Liver (tissue), 9 donors: ENCODE results near the gene GLI3. TPM values are rescaled to one million over a fixed set of nuclear protein-coding genes. Genes with fewer than 3 reads are reported as not detected.

Experiments
- DNase-seq: peaks from one replicate; pipeline ENCODE4 v3.0.0-alpha.2; 2017; ENCODE audit warnings: low spot score
- H3K27ac ChIP-seq, 2 donors: one replicate each; pipeline ENCODE4 v1.7.0; 2013; ENCODE audit warnings: inconsistent platforms in 2 of 2, low read length in 2 of 2, control low read depth in 1 of 2, low read depth in 1 of 2, mild to moderate bottlenecking in 1 of 2
- H3K27me3 ChIP-seq, 4 donors: one replicate each; pipeline versions ENCODE4 v1.6.1 to v1.7.0; 2013; ENCODE audit warnings: low read length in 3 of 4, inconsistent platforms in 1 of 4, mild to moderate bottlenecking in 1 of 4, moderate library complexity in 1 of 4; ENCODE audit not compliant: control insufficient read depth in 4 of 4, insufficient read depth in 4 of 4
- H3K36me3 ChIP-seq, 4 donors: one replicate each; pipeline versions ENCODE4 v1.6.1 to v1.7.0; 2013; ENCODE audit warnings: low read length in 3 of 4, mild to moderate bottlenecking in 3 of 4, low read depth in 1 of 4, moderate library complexity in 1 of 4; ENCODE audit not compliant: control insufficient read depth in 4 of 4, insufficient read depth in 3 of 4
- H3K4me1 ChIP-seq, 4 donors: one replicate each; pipeline versions ENCODE4 v1.6.1 to v1.7.0; 2013; ENCODE audit warnings: low read length in 3 of 4, mild to moderate bottlenecking in 3 of 4, moderate library complexity in 1 of 4; ENCODE audit not compliant: control insufficient read depth in 4 of 4, insufficient read depth in 4 of 4
- H3K4me3 ChIP-seq, 3 donors: one replicate each; pipeline versions ENCODE4 v1.6.1 to v1.7.0; 2013; ENCODE audit warnings: low read length in 3 of 3, control low read depth in 1 of 3, low read depth in 1 of 3, mild to moderate bottlenecking in 1 of 3
- H3K9ac ChIP-seq, 2 donors: one replicate each; pipeline ENCODE4 v1.7.0; 2013; ENCODE audit warnings: low read length in 2 of 2, mild to moderate bottlenecking in 2 of 2, moderate library complexity in 2 of 2, control low read depth in 1 of 2, low read depth in 1 of 2
- H3K9me3 ChIP-seq, 4 donors: one replicate each; pipeline versions ENCODE4 v1.6.1 to v1.7.0; 2013; ENCODE audit warnings: low read length in 3 of 4; ENCODE audit not compliant: control insufficient read depth in 4 of 4
- CTCF ChIP-seq: fragments of 150-350 bp; IDR thresholded peaks from 2 replicates; pipeline ENCODE4 v1.5.1; 2017; ENCODE audit warnings: improper control_type of control experiment, low read depth, low read length; ENCODE audit not compliant: missing input control
- EGR1 ChIP-seq, 2 donors: IDR thresholded peaks; 2 replicates each; pipeline ENCODE4 v1.6.1; 2016 to 2018; ENCODE audit warnings: antibody characterized with exemption in 2 of 2, low read depth in 2 of 2
- FOXA1 ChIP-seq: IDR thresholded peaks from 2 replicates; pipeline ENCODE4 v1.6.1; 2016; ENCODE audit warnings: antibody characterized with exemption
- FOXA2 ChIP-seq: IDR thresholded peaks from 2 replicates; pipeline ENCODE4 v1.6.1; 2016; ENCODE audit warnings: antibody characterized with exemption
- HNF4A ChIP-seq, 2 donors: conservative IDR thresholded peaks; 2 replicates each; pipeline ENCODE4 v1.6.1; 2016; ENCODE audit warnings: antibody characterized with exemption in 2 of 2, mild to moderate bottlenecking in 2 of 2
- HNF4G ChIP-seq: IDR thresholded peaks from 2 replicates; pipeline ENCODE4 v1.6.1; 2016; ENCODE audit warnings: antibody characterized with exemption
- JUND ChIP-seq, 2 donors: IDR thresholded peaks; 2 replicates each; pipeline ENCODE4 v1.6.1; 2016; ENCODE audit warnings: antibody characterized with exemption in 2 of 2
- MAX ChIP-seq: IDR thresholded peaks from 2 replicates; pipeline ENCODE4 v1.6.1; 2016; ENCODE audit warnings: antibody characterized with exemption
- NR2F2 ChIP-seq: IDR thresholded peaks from 2 replicates; pipeline ENCODE4 v1.6.1; 2016; ENCODE audit warnings: antibody characterized with exemption
- RAD21 ChIP-seq, 2 donors: IDR thresholded peaks; 2 replicates each; pipeline ENCODE4 v1.6.1; 2016; ENCODE audit warnings: antibody characterized with exemption in 2 of 2, mild to moderate bottlenecking in 2 of 2
- REST ChIP-seq: IDR thresholded peaks from 2 replicates; pipeline ENCODE4 v1.6.1; 2016; ENCODE audit warnings: antibody characterized with exemption, mild to moderate bottlenecking
- RXRA ChIP-seq, 2 donors: IDR thresholded peaks; 2 replicates each; pipeline ENCODE4 v1.6.1; 2017 to 2018; ENCODE audit warnings: antibody characterized with exemption in 2 of 2, mild to moderate bottlenecking in 1 of 2
- SP1 ChIP-seq: IDR thresholded peaks from 2 replicates; pipeline ENCODE4 v1.6.1; 2018; ENCODE audit warnings: antibody characterized with exemption, mild to moderate bottlenecking
- TAF1 ChIP-seq: conservative IDR thresholded peaks from 2 replicates; pipeline ENCODE4 v1.6.1; 2016; ENCODE audit warnings: antibody characterized with exemption, mild to moderate bottlenecking
- YY1 ChIP-seq: IDR thresholded peaks from 2 replicates; pipeline ENCODE4 v1.6.1; 2016; ENCODE audit warnings: antibody characterized with exemption, mild to moderate bottlenecking
- ZBTB33 ChIP-seq: IDR thresholded peaks from 2 replicates; pipeline ENCODE4 v1.6.1; 2016; ENCODE audit warnings: antibody characterized with exemption
- WGBS: extraction: QIAGEN DNeasy Blood & Tissue Kit; methylation state at CpG from one replicate; pipeline ENCODE4 v1.1.7; 2013; 5-methylcytosine and 5-hydroxymethylcytosine counted together
- polyA plus RNA-seq, 2 donors: library from polyadenylated mRNA; stranded (reverse) in 1 of 2; unstranded in 1 of 2; fragments of 200-250 nt in 1 of 2; fragments of >200 nt in 1 of 2; fragmentation: Nextera tagmentation in 1 of 2; extraction: Ambion mirVana in 1 of 2; gene quantifications; one replicate each; pipeline versions ENCODE4 v1.2.1 to v1.2.3, GENCODE V29; 2013 to 2015
- total RNA-seq, 2 donors: library from RNA; depleted of rRNA; stranded (reverse); fragments of >200 nt; gene quantifications; one replicate each; pipeline ENCODE4 v1.2.3, GENCODE V29; 2014
- TF ChIP-seq, protein P1 (sequence below): IDR thresholded peaks from 2 replicates; pipeline ENCODE4 v1.6.1; 2016; ENCODE audit warnings: antibody characterized with exemption
- donor health status: healthy.
- donor health status: healthy.
- donor health status: healthy.
- donor health status: healthy.
- donor health status: healthy.

The GLI3 gene
- total and polyA plus RNA-seq, 4 donors = 0.09 to 0.42 (median 0.26) TPM

- H3K27me3 ChIP-seq = peaks cover 0 to 8% (median 0%) of the 10 kb centered on the region in 4 donors
- no peak overlapping the region for H3K27ac ChIP-seq
- H3K4me1 ChIP-seq = no peaks in the 10 kb centered on the region
- WGBS = 64% methylated on average over 4 of the region's 4 CpGs
- no peaks in the 10 kb centered on the region for H3K36me3 ChIP-seq
- no peak overlapping the region for H3K4me3 ChIP-seq
- H3K9me3 ChIP-seq = no peaks in the 10 kb centered on the region
- DNase-seq = no peak
- TF ChIP-seq EGR1 (IDR thresholded peaks at IDR 0.05; ENCODE audit: low read depth in 2 of 2) (no peak), RXRA (IDR thresholded peaks at IDR 0.05) (no peak), FOXA2 (no peak), FOXA1 (no peak), HNF4A (conservative IDR thresholded peaks at IDR 0.05) (no peak), NR2F2 (no peak), JUND (IDR thresholded peaks at IDR 0.05) (no peak), CTCF (no peak), YY1 (no peak), REST (no peak), ZBTB33 (no peak), RAD21 (IDR thresholded peaks at IDR 0.05) (no peak), TAF1 (no peak), HNF4G (no peak)
- TF ChIP-seq, protein P1, sequence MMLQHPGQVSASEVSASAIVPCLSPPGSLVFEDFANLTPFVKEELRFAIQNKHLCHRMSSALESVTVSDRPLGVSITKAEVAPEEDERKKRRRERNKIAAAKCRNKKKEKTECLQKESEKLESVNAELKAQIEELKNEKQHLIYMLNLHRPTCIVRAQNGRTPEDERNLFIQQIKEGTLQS = no peak
- no peak overlapping the region for H3K9ac ChIP-seq
These were observed 119.8 kb downstream of the GLI3 start for GRCh38 chr7:42117201-42117600.

GRCh38 chr7:42115795-42116194 is 121.2 kb downstream of the GLI3 start:
- H3K9ac ChIP-seq = no peak overlapping the region
- H3K9me3 ChIP-seq = no peaks in the 10 kb centered on the region
- no peak overlapping the region for H3K4me3 ChIP-seq
- no peak overlapping the region for H3K27ac ChIP-seq
- no peak for DNase-seq
- peaks cover 0 to 3% (median 0%) of the 10 kb centered on the region in 4 donors for H3K27me3 ChIP-seq
- TF ChIP-seq REST = no peak
- no peak for TF ChIP-seq MAX
- no peak for TF ChIP-seq SP1
- no peak for TF ChIP-seq HNF4G
- TF ChIP-seq JUND (IDR thresholded peaks at IDR 0.05) = no peak
- TF ChIP-seq TAF1 = no peak
- TF ChIP-seq EGR1 (IDR thresholded peaks at IDR 0.05; ENCODE audit: low read depth in 2 of 2) = no peak
- H3K36me3 ChIP-seq = no peaks in the 10 kb centered on the region
- 40% methylated on average over 2 of the region's 2 CpGs for WGBS
- H3K4me1 ChIP-seq = no peaks in the 10 kb centered on the region
